OCI-LY7 (cell line): Measurements from ENCODE around the gene ZNF276. TPM values are rescaled to one million over a fixed set of nuclear protein-coding genes. Genes with fewer than 3 reads are reported as not detected.

Source experiments
- BruUV-seq: library from RNA; stranded (reverse); fragments of 400-500 nt; replicated peaks from 2 replicates; lab custom pipeline; 2021; lab: Mats Ljungman, UMichigan
- CTCF ChIA-PET: fragments of 300-600 bp; sonication (Branson Sonifier 250); formaldehyde crosslinking; loops from one replicate; lab custom pipeline; 2022; ENCODE audit warnings: antibody characterized with exemption; ENCODE audit not compliant: unreplicated experiment; lab: Charles Lee
- POLR2A ChIA-PET: fragments of 300-600 bp; sonication (Branson Sonifier 250); formaldehyde crosslinking; loops from one replicate; lab custom pipeline; 2022; ENCODE audit warnings: antibody characterized with exemption; lab: Charles Lee
- DNase-seq: peaks from one replicate; pipeline ENCODE4 v3.0.0-alpha.2; 2015; ENCODE audit warnings: low spot score
- H2AFZ ChIP-seq: fragments of 200-600 bp; sonication (generic), shearing (Covaris generic); 2 replicates; pipeline ENCODE4 v1.6.1; 2014; ENCODE audit warnings: mild to moderate bottlenecking, antibody characterized with exemption, low read length, moderate library complexity
- H3K27ac ChIP-seq: fragments of 200-600 bp; sonication (generic); 2 replicates; pipeline ENCODE4 v1.5.1; 2014; ENCODE audit warnings: mixed run types, low read depth, mild to moderate bottlenecking, moderate library complexity, low read length, inconsistent platforms; ENCODE audit not compliant: poor library complexity, severe bottlenecking
- H3K36me3 ChIP-seq: fragments of 200-600 bp; sonication (generic); 2 replicates; pipeline ENCODE4 v1.6.1; 2014; ENCODE audit warnings: mild to moderate bottlenecking, antibody characterized with exemption, low read length, moderate library complexity, mixed read lengths; ENCODE audit not compliant: insufficient read depth
- H3K4me1 ChIP-seq: fragments of 200-600 bp; sonication (generic); 2 replicates; pipeline ENCODE4 v1.5.1; 2014; ENCODE audit warnings: mild to moderate bottlenecking, low read length; ENCODE audit not compliant: insufficient read depth, poor library complexity, severe bottlenecking
- H3K4me2 ChIP-seq: fragments of 200-600 bp; sonication (generic); 2 replicates; pipeline ENCODE4 v1.6.1; 2014; ENCODE audit warnings: mild to moderate bottlenecking, low read length
- H3K4me3 ChIP-seq: fragments of 200-600 bp; sonication (generic); 2 replicates; pipeline ENCODE4 v1.5.1; 2014; ENCODE audit warnings: mild to moderate bottlenecking, low read depth, low read length; ENCODE audit not compliant: poor library complexity, severe bottlenecking
- H3K79me2 ChIP-seq: fragments of 200-600 bp; sonication (generic); 2 replicates; pipeline ENCODE4 v1.6.1; 2016; ENCODE audit warnings: low read depth, mild to moderate bottlenecking, low read length, moderate library complexity, mixed read lengths; ENCODE audit not compliant: insufficient read depth
- H3K9me2 ChIP-seq: fragments of 200-600 bp; sonication (generic); 2 replicates; pipeline ENCODE4 v1.6.1; 2016; ENCODE audit warnings: mild to moderate bottlenecking, low read length, mixed read lengths; ENCODE audit not compliant: insufficient read depth
- H3K9me3 ChIP-seq: fragments of 200-600 bp; sonication (generic); 2 replicates; pipeline ENCODE4 v1.6.1; 2014; ENCODE audit warnings: mild to moderate bottlenecking, mixed run types, low read length, mixed read lengths
- H4K20me1 ChIP-seq: fragments of 200-600 bp; sonication (generic); 2 replicates; pipeline ENCODE4 v1.6.1; 2014; ENCODE audit warnings: mild to moderate bottlenecking, antibody characterized with exemption, low read length, moderate library complexity, mixed read lengths; ENCODE audit not compliant: insufficient read depth
- CTCF ChIP-seq: fragments of 200-600 bp; sonication (generic); conservative IDR thresholded peaks from 2 replicates; pipeline ENCODE4 v1.5.1; 2014; ENCODE audit warnings: mild to moderate bottlenecking, antibody characterized with exemption, low read length, moderate library complexity, mixed read lengths
- EZH2phosphoT487 ChIP-seq: fragments of 200-600 bp; sonication (generic); IDR thresholded peaks from 2 replicates; pipeline ENCODE4 v1.6.1; 2018; ENCODE audit warnings: low read depth, borderline replicate concordance, mild to moderate bottlenecking, mixed run types, antibody characterized with exemption, low read length, moderate library complexity, mixed read lengths
- intact Hi-C: fragments of 100-400 bp; cut with micrococcal nuclease; formaldehyde crosslinking; loops from one replicate; pipeline ENCODE4 v1.10.0; 2022; ENCODE audit not compliant: unreplicated experiment
- total RNA-seq, 2 experiments: library from RNA; depleted of rRNA in 1 of 2; stranded (reverse); fragments of >200 nt in 1 of 2; shearing (Covaris generic) in 1 of 2; gene quantifications; 2 replicates each; pipeline ENCODE4 v1.2.3, GENCODE V29; 2014 to 2022

The ZNF276 gene
- total RNA-seq, 2 experiments from 2014 or later, result 27.4 to 30.8 TPM

GRCh38 chr16:89723279-89724250, 2.2 kb downstream of the ZNF276 start:
- H3K36me3 ChIP-seq, result peaks cover 38% of the 10 kb centered on the region
- ChIA-PET POLR2A (no interaction called here), CTCF (no interaction called here)
- H3K79me2 ChIP-seq, result peaks cover 6% of the 10 kb centered on the region; the same call in 1 of the 2 replicates
- no peaks in the 10 kb centered on the region for H3K9me2 ChIP-seq
- peaks cover 19% of the 10 kb centered on the region for H3K4me1 ChIP-seq
- H4K20me1 ChIP-seq, result peaks cover 17% of the 10 kb centered on the region
- H3K4me2 ChIP-seq, result no peak overlapping the region
- H3K27ac ChIP-seq, result no peak overlapping the region
- DNase-seq, result no peak
- intact Hi-C loops, result loop anchor here (5.0 kb wide), 1 partner anchor 194 kb away; the partner anchor contains the start of gene MC1R
- no peaks in the 10 kb centered on the region for H3K9me3 ChIP-seq
- no peak overlapping the region for H3K4me3 ChIP-seq
- TF ChIP-seq EZH2phosphoT487, result no peak
- TF ChIP-seq CTCF, result no peak
- no TSS peak for BruUV-seq
- H2AFZ ChIP-seq, result no peak overlapping the region

- peaks cover 2% of the 10 kb centered on the region; the same call in 1 of the 2 replicates for H3K79me2 ChIP-seq
- ChIA-PET CTCF (no interaction called here), POLR2A (no interaction called here)
- TF ChIP-seq CTCF, result no peak
- TF ChIP-seq EZH2phosphoT487, result no peak
- H3K9me2 ChIP-seq, result no peaks in the 10 kb centered on the region
- DNase-seq, result no peak
- intact Hi-C loops, result no loop called here
- no peak overlapping the region for H3K27ac ChIP-seq
- H3K36me3 ChIP-seq, result peaks cover 69% of the 10 kb centered on the region
- H2AFZ ChIP-seq, result no peak overlapping the region
- BruUV-seq, result no TSS peak
- H3K4me3 ChIP-seq, result no peak overlapping the region
- H3K9me3 ChIP-seq, result no peaks in the 10 kb centered on the region
- H3K4me1 ChIP-seq, result peaks cover 5% of the 10 kb centered on the region
- no peak overlapping the region for H3K4me2 ChIP-seq
- peaks cover 13% of the 10 kb centered on the region for H4K20me1 ChIP-seq
These were observed 6.2 kb downstream of the ZNF276 start for GRCh38 chr16:89727406-89728120.
